ENCODE results near the gene IGSF8.

GRCh38 chr1:160061369-160062229 is 36.8 kb downstream of the IGSF8 start:
- no peak for TF ChIP-seq CREB1 (CRISPR knock-in tag; IDR thresholded peaks at IDR 0.05)
- TF ChIP-seq MYBL2 (CRISPR knock-in tag; IDR thresholded peaks at IDR 0.05): no peak

All from WTC11 (cell line).